Tibial nerve (tissue), 4 donors: Measurements from ENCODE around the gene LSS. TPM values are rescaled to one million over a fixed set of nuclear protein-coding genes. Genes with fewer than 3 reads are reported as not detected.

ENCODE experiments used
- DNase-seq, 2 donors: peaks; one replicate each; pipeline ENCODE4 v3.0.0-alpha.2; 2019; ENCODE audit warnings: low spot score in 2 of 2
- H3K27ac ChIP-seq, 4 donors: fragments of 200-600 bp; sonication (generic) in 3 of 4; one replicate each; pipeline ENCODE4 v1.5.1; 2017 to 2019; ENCODE audit warnings: mild to moderate bottlenecking in 1 of 4
- H3K27me3 ChIP-seq, 2 donors: fragments of 200-600 bp; sonication (generic) in 1 of 2; one replicate each; pipeline versions ENCODE4 v1.5.1 to v1.6.0; 2017 to 2019
- H3K36me3 ChIP-seq, 3 donors: fragments of 200-600 bp; sonication (generic); one replicate each; pipeline ENCODE4 v1.5.1; 2018 to 2019
- H3K4me1 ChIP-seq, 4 donors: fragments of 200-600 bp; sonication (generic) in 3 of 4; one replicate each; pipeline ENCODE4 v1.5.1; 2017 to 2019
- H3K4me3 ChIP-seq, 4 donors: fragments of 200-600 bp; sonication (generic) in 3 of 4; one replicate each; pipeline ENCODE4 v1.5.1; 2017 to 2019; ENCODE audit warnings: mild to moderate bottlenecking in 1 of 4, moderate library complexity in 1 of 4
- H3K9me3 ChIP-seq, 4 donors: fragments of 200-600 bp; sonication (generic) in 3 of 4; one replicate each; pipeline ENCODE4 v1.5.1; 2017 to 2019
- CTCF ChIP-seq, 5 experiments: fragments of 200-600 bp in 3 of 5; fragments of 450-650 bp in 2 of 5; sonication (generic) in 3 of 5; IDR thresholded peaks; one replicate each; pipeline ENCODE4 v1.5.1; 2016 to 2019; ENCODE audit warnings: antibody characterized with exemption in 5 of 5, mild to moderate bottlenecking in 3 of 5, moderate library complexity in 2 of 5
- EP300 ChIP-seq, 2 donors: sonication (generic); formaldehyde crosslinking; IDR thresholded peaks; one replicate each; pipeline ENCODE4 v1.6.1; 2017; ENCODE audit warnings: antibody characterized with exemption in 2 of 2, mild to moderate bottlenecking in 1 of 2
- POLR2A ChIP-seq, 2 donors: fragments of 450-650 bp; IDR thresholded peaks; one replicate each; pipeline ENCODE4 v1.6.1; 2017; ENCODE audit warnings: antibody characterized with exemption in 2 of 2, mild to moderate bottlenecking in 2 of 2, moderate library complexity in 2 of 2
- WGBS, 2 donors: methylation state at CpG; one replicate each; pipeline ENCODE4 v1.1.5; 2018; 5-methylcytosine and 5-hydroxymethylcytosine counted together
- total RNA-seq, 4 donors: library from RNA; depleted of rRNA; stranded (reverse); fragments of >200 nt; gene quantifications; one replicate each; pipeline ENCODE4 v1.1.0, GENCODE V29; 2016

Gene LSS
- total RNA-seq, 4 donors from 2014 or later: 69.3 to 132 (median 80.6) TPM

- no peak overlapping the region for H3K27ac ChIP-seq
- TF ChIP-seq EP300 (IDR thresholded peaks at IDR 0.05) (no peak), POLR2A (IDR thresholded peaks at IDR 0.05) (no peak), CTCF (IDR thresholded peaks at IDR 0.05) (no peak)
- no peaks in the 10 kb centered on the region for H3K27me3 ChIP-seq
- no peak overlapping the region for H3K4me3 ChIP-seq
- DNase-seq: no peak
- no peaks in the 10 kb centered on the region for H3K9me3 ChIP-seq
- 82 to 88% methylated on average over 6 of the region's 6 CpGs for WGBS, 2 donors
- H3K36me3 ChIP-seq: peaks cover 4 to 100% (median 43%) of the 10 kb centered on the region in 3 donors
- no peaks in the 10 kb centered on the region for H3K4me1 ChIP-seq
Observed at GRCh38 chr21:46255758-46256337, 27.3 kb upstream of the LSS start.

- no peaks in the 10 kb centered on the region for H3K27me3 ChIP-seq
Observed at GRCh38 chr21:46255166-46255565, 26.6 kb upstream of the LSS start.

GRCh38 chr21:46254208-46254975, 25.8 kb upstream of the LSS start:
- no peak for TF ChIP-seq EP300 (IDR thresholded peaks at IDR 0.05)
- TF ChIP-seq POLR2A (IDR thresholded peaks at IDR 0.05): no peak
- TF ChIP-seq CTCF (IDR thresholded peaks at IDR 0.05): no peak
- Histone ChIP-seq H3K36me3 (peaks cover 4 to 100% (median 41%) of the 10 kb centered on the region in 3 donors), H3K27ac (no peak overlapping the region), H3K9me3 (no peaks in the 10 kb centered on the region), H3K4me1 (no peaks in the 10 kb centered on the region), H3K4me3 (no peak overlapping the region), H3K27me3 (no peaks in the 10 kb centered on the region)
- no peak for DNase-seq
- WGBS, 2 donors: 80 to 85% methylated on average over 12 of the region's 12 CpGs

More at GRCh38 chr21:46255166-46255565, 26.6 kb upstream of the LSS start:
- Histone ChIP-seq H3K36me3 (peaks cover 4 to 100% (median 40%) of the 10 kb centered on the region in 3 donors), H3K4me3 (no peak overlapping the region), H3K4me1 (no peaks in the 10 kb centered on the region), H3K27ac (no peak overlapping the region), H3K9me3 (no peaks in the 10 kb centered on the region)
- DNase-seq: no peak
- 89 to 92% methylated on average over 11 of the region's 11 CpGs for WGBS, 2 donors
- TF ChIP-seq EP300 (IDR thresholded peaks at IDR 0.05) (no peak), CTCF (IDR thresholded peaks at IDR 0.05) (no peak), POLR2A (IDR thresholded peaks at IDR 0.05) (no peak)

- H3K4me1 ChIP-seq: no peaks in the 10 kb centered on the region
- no peak for DNase-seq
- H3K9me3 ChIP-seq: no peaks in the 10 kb centered on the region
- H3K27me3 ChIP-seq: no peaks in the 10 kb centered on the region
- H3K4me3 ChIP-seq: no peak overlapping the region
- WGBS, 2 donors: 68 to 69% methylated on average over 8 of the region's 8 CpGs
- no peak for TF ChIP-seq POLR2A (IDR thresholded peaks at IDR 0.05)
- TF ChIP-seq EP300 (IDR thresholded peaks at IDR 0.05): no peak
- H3K36me3 ChIP-seq: peaks cover 4 to 100% (median 36%) of the 10 kb centered on the region in 3 donors
- no peak overlapping the region for H3K27ac ChIP-seq
Observed at GRCh38 chr21:46253610-46254124, 25.1 kb upstream of the LSS start.

- H3K36me3 ChIP-seq: peaks cover 4 to 100% (median 32%) of the 10 kb centered on the region in 3 donors
- no peaks in the 10 kb centered on the region for H3K27me3 ChIP-seq
- H3K4me3 ChIP-seq: no peak overlapping the region
- no peak overlapping the region for H3K27ac ChIP-seq
- no peaks in the 10 kb centered on the region for H3K4me1 ChIP-seq
- H3K9me3 ChIP-seq: no peaks in the 10 kb centered on the region
- TF ChIP-seq CTCF (IDR thresholded peaks at IDR 0.05): no peak
- 83 to 87% methylated on average over 4 of the region's 4 CpGs for WGBS, 2 donors
- no peak for DNase-seq
Observed at GRCh38 chr21:46252840-46253239, 24.3 kb upstream of the LSS start.
